Measurements from ENCODE around the gene FOXK1.

FOXK1 gene

GRCh38 chr7:4751398-4751947 lies 69.4 kb downstream of the FOXK1 start:
- no peaks in the 10 kb centered on the region for H3K9me3 ChIP-seq (ENCODE audit: control insufficient read depth, low read depth, low read length)

GRCh38 chr7:4753598-4754432 lies 71.7 kb downstream of the FOXK1 start:
- Histone ChIP-seq H3K9ac (ENCODE audit: low read length) (no peak overlapping the region), H3K36me3 (ENCODE audit: control insufficient read depth, low read depth, low read length) (peaks cover 4% of the 10 kb centered on the region), H3K4me1 (ENCODE audit: control insufficient read depth, low read depth, low read length) (no peaks in the 10 kb centered on the region), H3K27me3 (ENCODE audit: control insufficient read depth, insufficient read depth, low read length) (no peaks in the 10 kb centered on the region), H3K4me3 (ENCODE audit: low read length) (no peak overlapping the region), H3K27ac (ENCODE audit: low read length) (no peak overlapping the region), H3K9me3 (ENCODE audit: control insufficient read depth, low read depth, low read length) (no peaks in the 10 kb centered on the region)

More at GRCh38 chr7:4751398-4751947, 69.4 kb downstream of the FOXK1 start:
- no peaks in the 10 kb centered on the region for H3K4me1 ChIP-seq (ENCODE audit: control insufficient read depth, low read depth, low read length)
- H3K27ac ChIP-seq (ENCODE audit: low read length), result no peak overlapping the region
- no peak overlapping the region for H3K9ac ChIP-seq (ENCODE audit: low read length)
- peaks cover 4% of the 10 kb centered on the region for H3K36me3 ChIP-seq (ENCODE audit: control insufficient read depth, low read depth, low read length)
- H3K4me3 ChIP-seq (ENCODE audit: low read length), result no peak overlapping the region
- H3K27me3 ChIP-seq (ENCODE audit: control insufficient read depth, insufficient read depth, low read length), result no peaks in the 10 kb centered on the region

- H3K9me3 ChIP-seq (ENCODE audit: control insufficient read depth, low read depth, low read length), result no peaks in the 10 kb centered on the region
- no peaks in the 10 kb centered on the region for H3K4me1 ChIP-seq (ENCODE audit: control insufficient read depth, low read depth, low read length)
- no peaks in the 10 kb centered on the region for H3K27me3 ChIP-seq (ENCODE audit: control insufficient read depth, insufficient read depth, low read length)
- no peak overlapping the region for H3K27ac ChIP-seq (ENCODE audit: low read length)
- H3K4me3 ChIP-seq (ENCODE audit: low read length), result no peak overlapping the region
- no peak overlapping the region for H3K9ac ChIP-seq (ENCODE audit: low read length)
- peaks cover 4% of the 10 kb centered on the region for H3K36me3 ChIP-seq (ENCODE audit: control insufficient read depth, low read depth, low read length)
These were observed 72.4 kb downstream of the FOXK1 start for GRCh38 chr7:4754433-4755010.

- Histone ChIP-seq H3K27me3 (ENCODE audit: control insufficient read depth, insufficient read depth, low read length) (no peaks in the 10 kb centered on the region), H3K4me1 (ENCODE audit: control insufficient read depth, low read depth, low read length) (no peaks in the 10 kb centered on the region), H3K36me3 (ENCODE audit: control insufficient read depth, low read depth, low read length) (peaks cover 4% of the 10 kb centered on the region), H3K27ac (ENCODE audit: low read length) (no peak overlapping the region), H3K9me3 (ENCODE audit: control insufficient read depth, low read depth, low read length) (no peaks in the 10 kb centered on the region), H3K9ac (ENCODE audit: low read length) (no peak overlapping the region), H3K4me3 (ENCODE audit: low read length) (no peak overlapping the region)
These were observed 73.0 kb downstream of the FOXK1 start for GRCh38 chr7:4755045-4755444.

- Histone ChIP-seq H3K27me3 (ENCODE audit: control insufficient read depth, insufficient read depth, low read length) (no peaks in the 10 kb centered on the region), H3K9me3 (ENCODE audit: control insufficient read depth, low read depth, low read length) (no peaks in the 10 kb centered on the region), H3K27ac (ENCODE audit: low read length) (no peak overlapping the region), H3K36me3 (ENCODE audit: control insufficient read depth, low read depth, low read length) (peaks cover 5% of the 10 kb centered on the region), H3K4me1 (ENCODE audit: control insufficient read depth, low read depth, low read length) (no peaks in the 10 kb centered on the region), H3K9ac (ENCODE audit: low read length) (no peak overlapping the region), H3K4me3 (ENCODE audit: low read length) (no peak overlapping the region)
These were observed 76.0 kb downstream of the FOXK1 start for GRCh38 chr7:4758111-4758510.

- Histone ChIP-seq H3K27ac (ENCODE audit: low read length) (no peak overlapping the region), H3K4me3 (ENCODE audit: low read length) (no peak overlapping the region), H3K36me3 (ENCODE audit: control insufficient read depth, low read depth, low read length) (peaks cover 11% of the 10 kb centered on the region), H3K9ac (ENCODE audit: low read length) (no peak overlapping the region), H3K4me1 (ENCODE audit: control insufficient read depth, low read depth, low read length) (no peaks in the 10 kb centered on the region), H3K27me3 (ENCODE audit: control insufficient read depth, insufficient read depth, low read length) (no peaks in the 10 kb centered on the region), H3K9me3 (ENCODE audit: control insufficient read depth, low read depth, low read length) (no peaks in the 10 kb centered on the region)
These were observed 76.7 kb downstream of the FOXK1 start for GRCh38 chr7:4758791-4759190.

GRCh38 chr7:4759211-4759610 lies 77.1 kb downstream of the FOXK1 start:
- peaks cover 13% of the 10 kb centered on the region for H3K36me3 ChIP-seq (ENCODE audit: control insufficient read depth, low read depth, low read length)
- H3K9ac ChIP-seq (ENCODE audit: low read length), result no peak overlapping the region
- no peaks in the 10 kb centered on the region for H3K4me1 ChIP-seq (ENCODE audit: control insufficient read depth, low read depth, low read length)
- no peak overlapping the region for H3K4me3 ChIP-seq (ENCODE audit: low read length)
- no peaks in the 10 kb centered on the region for H3K9me3 ChIP-seq (ENCODE audit: control insufficient read depth, low read depth, low read length)
- H3K27ac ChIP-seq (ENCODE audit: low read length), result no peak overlapping the region
- H3K27me3 ChIP-seq (ENCODE audit: control insufficient read depth, insufficient read depth, low read length), result no peaks in the 10 kb centered on the region

GRCh38 chr7:4760952-4761351 lies 78.9 kb downstream of the FOXK1 start:
- H3K9me3 ChIP-seq (ENCODE audit: control insufficient read depth, low read depth, low read length), result no peaks in the 10 kb centered on the region
- H3K36me3 ChIP-seq (ENCODE audit: control insufficient read depth, low read depth, low read length), result peaks cover 9% of the 10 kb centered on the region
- no peak overlapping the region for H3K27ac ChIP-seq (ENCODE audit: low read length)

GRCh38 chr7:4762121-4763055 lies 80.3 kb downstream of the FOXK1 start:
- Histone ChIP-seq H3K27ac (ENCODE audit: low read length) (no peak overlapping the region), H3K36me3 (ENCODE audit: control insufficient read depth, low read depth, low read length) (peaks cover 9% of the 10 kb centered on the region), H3K4me3 (ENCODE audit: low read length) (no peak overlapping the region), H3K4me1 (ENCODE audit: control insufficient read depth, low read depth, low read length) (no peaks in the 10 kb centered on the region), H3K27me3 (ENCODE audit: control insufficient read depth, insufficient read depth, low read length) (no peaks in the 10 kb centered on the region), H3K9me3 (ENCODE audit: control insufficient read depth, low read depth, low read length) (no peaks in the 10 kb centered on the region), H3K9ac (ENCODE audit: low read length) (no peak overlapping the region)

More at GRCh38 chr7:4760952-4761351, 78.9 kb downstream of the FOXK1 start:
- H3K9ac ChIP-seq (ENCODE audit: low read length), result no peak overlapping the region
- H3K4me3 ChIP-seq (ENCODE audit: low read length), result no peak overlapping the region
- H3K4me1 ChIP-seq (ENCODE audit: control insufficient read depth, low read depth, low read length), result no peaks in the 10 kb centered on the region
- no peaks in the 10 kb centered on the region for H3K27me3 ChIP-seq (ENCODE audit: control insufficient read depth, insufficient read depth, low read length)

GRCh38 chr7:4763091-4763793 lies 81.1 kb downstream of the FOXK1 start:
- no peak overlapping the region for H3K27ac ChIP-seq (ENCODE audit: low read length)
- H3K36me3 ChIP-seq (ENCODE audit: control insufficient read depth, low read depth, low read length), result peaks cover 9% of the 10 kb centered on the region

GRCh38 chr7:4763794-4764185 lies 81.7 kb downstream of the FOXK1 start:
- no peaks in the 10 kb centered on the region for H3K9me3 ChIP-seq (ENCODE audit: control insufficient read depth, low read depth, low read length)
- H3K4me1 ChIP-seq (ENCODE audit: control insufficient read depth, low read depth, low read length), result no peaks in the 10 kb centered on the region

More at GRCh38 chr7:4763091-4763793, 81.1 kb downstream of the FOXK1 start:
- Histone ChIP-seq H3K9me3 (ENCODE audit: control insufficient read depth, low read depth, low read length) (no peaks in the 10 kb centered on the region), H3K27me3 (ENCODE audit: control insufficient read depth, insufficient read depth, low read length) (no peaks in the 10 kb centered on the region), H3K4me1 (ENCODE audit: control insufficient read depth, low read depth, low read length) (no peaks in the 10 kb centered on the region), H3K9ac (ENCODE audit: low read length) (no peak overlapping the region), H3K4me3 (ENCODE audit: low read length) (no peak overlapping the region)

More at GRCh38 chr7:4763794-4764185, 81.7 kb downstream of the FOXK1 start:
- Histone ChIP-seq H3K4me3 (ENCODE audit: low read length) (no peak overlapping the region), H3K36me3 (ENCODE audit: control insufficient read depth, low read depth, low read length) (peaks cover 9% of the 10 kb centered on the region), H3K27me3 (ENCODE audit: control insufficient read depth, insufficient read depth, low read length) (no peaks in the 10 kb centered on the region), H3K27ac (ENCODE audit: low read length) (no peak overlapping the region), H3K9ac (ENCODE audit: low read length) (no peak overlapping the region)

Measured in iPS-18a (cell line).